ENCODE results near the gene ITPK1.
"Not testable (repeated sequence)": the region's sequence is repeated elsewhere in the genome, so short reads cannot be mapped to it uniquely, and the experiment has no call there.

ITPK1 gene

GRCh38 chr14:93131257-93131820 lies 15.6 kb upstream of the ITPK1 start:
- H3K9ac ChIP-seq (ENCODE audit: low read length in 2 of 2); H3K27me3 ChIP-seq (ENCODE audit: control insufficient read depth in 1 of 2, insufficient read depth in 2 of 2, low read length in 2 of 2); H3K4me1 ChIP-seq (ENCODE audit: control insufficient read depth, insufficient read depth, low read length); H3K36me3 ChIP-seq (ENCODE audit: control insufficient read depth in 2 of 2, insufficient read depth in 2 of 2, low read length in 2 of 2); H3K27ac ChIP-seq (ENCODE audit: low read length); H3K9me3 ChIP-seq (ENCODE audit: control insufficient read depth in 2 of 2, low read length in 2 of 2); H3K4me3 ChIP-seq (ENCODE audit: low read length in 2 of 2): not testable (repeated sequence)

DNA sequence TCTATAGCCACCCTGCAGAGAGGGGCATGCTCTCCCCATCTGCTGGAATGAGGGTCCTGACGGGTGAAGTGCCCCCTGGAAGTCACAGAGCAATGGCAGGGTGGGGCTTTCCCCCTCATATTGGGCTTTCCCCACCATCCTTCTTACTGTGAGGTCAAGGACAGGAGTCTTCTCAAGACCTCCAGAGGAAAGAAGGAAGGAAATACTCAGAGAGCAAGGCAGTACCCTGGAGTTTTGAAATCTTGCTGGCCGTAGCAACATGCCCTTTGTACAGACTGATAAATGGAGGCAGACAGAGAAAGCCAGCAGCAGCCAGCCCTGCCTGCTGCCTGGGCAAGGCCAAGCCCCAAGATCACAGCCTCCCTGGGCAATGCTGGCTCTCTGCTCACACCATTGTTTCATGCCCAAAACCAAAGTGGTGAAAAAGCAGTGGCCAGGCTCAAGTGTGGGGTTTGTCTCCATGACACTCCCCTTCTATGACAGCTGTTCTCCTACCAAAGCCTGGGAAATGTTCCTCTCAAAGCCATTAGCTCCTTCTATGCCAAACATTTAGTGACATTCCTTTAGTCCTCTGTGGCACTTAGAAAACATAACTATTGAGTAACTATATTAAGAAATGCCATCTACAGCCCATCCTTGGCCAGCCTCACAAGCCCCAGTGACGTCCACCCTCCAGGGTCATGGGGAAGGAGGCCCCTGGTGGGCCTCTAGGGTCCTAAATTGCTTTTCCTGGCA lies 13.2 kb upstream of the ITPK1 start:
- no peak overlapping the region for H3K4me3 ChIP-seq (ENCODE audit: low read length in 2 of 2)
- no peaks in the 10 kb centered on the region for H3K36me3 ChIP-seq (ENCODE audit: control insufficient read depth in 2 of 2, insufficient read depth in 2 of 2, low read length in 2 of 2)
- no peaks in the 10 kb centered on the region for H3K27me3 ChIP-seq (ENCODE audit: control insufficient read depth in 1 of 2, insufficient read depth in 2 of 2, low read length in 2 of 2)
- no peak overlapping the region for H3K27ac ChIP-seq (ENCODE audit: low read length)
- no peak overlapping the region for H3K9ac ChIP-seq (ENCODE audit: low read length in 2 of 2)
- no peaks in the 10 kb centered on the region for H3K4me1 ChIP-seq (ENCODE audit: control insufficient read depth, insufficient read depth, low read length)
- no peaks in the 10 kb centered on the region for H3K9me3 ChIP-seq (ENCODE audit: control insufficient read depth in 2 of 2, low read length in 2 of 2)

GRCh38 chr14:93126111-93126510 lies 10.4 kb upstream of the ITPK1 start:
- no peaks in the 10 kb centered on the region for H3K4me1 ChIP-seq (ENCODE audit: control insufficient read depth, insufficient read depth, low read length)
- H3K27ac ChIP-seq (ENCODE audit: low read length), result no peak overlapping the region
- H3K4me3 ChIP-seq (ENCODE audit: low read length in 2 of 2), result no peak overlapping the region
- H3K9ac ChIP-seq (ENCODE audit: low read length in 2 of 2), result no peak overlapping the region
- H3K27me3 ChIP-seq (ENCODE audit: control insufficient read depth in 1 of 2, insufficient read depth in 2 of 2, low read length in 2 of 2), result no peaks in the 10 kb centered on the region
- no peaks in the 10 kb centered on the region for H3K9me3 ChIP-seq (ENCODE audit: control insufficient read depth in 2 of 2, low read length in 2 of 2)
- no peaks in the 10 kb centered on the region for H3K36me3 ChIP-seq (ENCODE audit: control insufficient read depth in 2 of 2, insufficient read depth in 2 of 2, low read length in 2 of 2)

GRCh38 chr14:93122826-93123225 lies 7.1 kb upstream of the ITPK1 start:
- Histone ChIP-seq H3K9ac (ENCODE audit: low read length in 2 of 2) (no peak overlapping the region), H3K36me3 (ENCODE audit: control insufficient read depth in 2 of 2, insufficient read depth in 2 of 2, low read length in 2 of 2) (no peaks in the 10 kb centered on the region), H3K27me3 (ENCODE audit: control insufficient read depth in 1 of 2, insufficient read depth in 2 of 2, low read length in 2 of 2) (no peaks in the 10 kb centered on the region), H3K4me3 (ENCODE audit: low read length in 2 of 2) (no peak overlapping the region), H3K4me1 (ENCODE audit: control insufficient read depth, insufficient read depth, low read length) (no peaks in the 10 kb centered on the region), H3K27ac (ENCODE audit: low read length) (no peak overlapping the region), H3K9me3 (ENCODE audit: control insufficient read depth in 2 of 2, low read length in 2 of 2) (no peaks in the 10 kb centered on the region)

DNA sequence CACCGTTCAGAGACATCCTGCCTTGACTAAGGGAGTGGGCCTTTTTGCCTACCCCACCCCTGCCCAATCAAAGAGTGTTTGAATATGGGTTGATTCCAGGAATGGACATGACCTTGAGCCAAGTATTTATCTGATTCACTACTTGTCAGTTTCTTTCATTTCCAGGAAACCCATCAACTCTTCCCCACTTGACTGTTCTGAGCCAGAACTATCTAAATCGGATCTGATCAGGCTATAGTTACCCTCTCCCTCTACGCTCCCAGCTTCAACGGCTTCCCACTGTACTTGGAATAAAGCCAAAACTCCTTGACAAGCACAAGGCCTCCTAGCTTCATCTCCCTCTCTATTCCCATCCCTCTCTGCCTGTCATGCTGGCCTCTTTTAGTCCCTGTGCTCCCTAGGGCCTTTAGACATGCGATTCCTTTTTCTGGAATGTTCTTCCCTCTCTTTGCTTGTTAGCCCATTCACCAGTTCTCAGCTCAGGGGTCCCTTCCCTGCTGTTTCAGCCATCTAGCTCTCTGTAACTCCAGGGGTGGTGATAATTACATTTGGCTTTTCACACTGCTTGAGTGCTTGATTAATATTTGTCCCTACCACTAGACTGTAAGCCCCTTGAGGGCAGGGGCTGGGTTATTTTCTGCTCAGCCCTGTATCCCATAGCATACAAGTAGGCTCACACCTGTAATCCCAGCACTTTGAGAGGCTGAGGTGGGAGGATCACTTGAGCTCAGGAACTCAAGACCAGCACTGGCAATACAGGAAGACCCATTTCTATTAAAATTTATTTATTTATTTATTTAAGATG lies 5.5 kb upstream of the ITPK1 start:
- peaks cover 5% of the 10 kb centered on the region for H3K4me1 ChIP-seq (ENCODE audit: control insufficient read depth, insufficient read depth, low read length)
- H3K36me3 ChIP-seq (ENCODE audit: control insufficient read depth in 2 of 2, insufficient read depth in 2 of 2, low read length in 2 of 2), result no peaks in the 10 kb centered on the region
- no peak overlapping the region for H3K27ac ChIP-seq (ENCODE audit: low read length)
- H3K27me3 ChIP-seq (ENCODE audit: control insufficient read depth in 1 of 2, insufficient read depth in 2 of 2, low read length in 2 of 2), result no peaks in the 10 kb centered on the region
- H3K9ac ChIP-seq (ENCODE audit: low read length in 2 of 2), result no peak overlapping the region
- H3K4me3 ChIP-seq (ENCODE audit: low read length in 2 of 2), result no peak overlapping the region
- H3K9me3 ChIP-seq (ENCODE audit: control insufficient read depth in 2 of 2, low read length in 2 of 2), result no peaks in the 10 kb centered on the region

GRCh38 chr14:93120517-93120916 lies 4.8 kb upstream of the ITPK1 start:
- Histone ChIP-seq H3K9ac (ENCODE audit: low read length in 2 of 2) (no peak overlapping the region), H3K27me3 (ENCODE audit: control insufficient read depth in 1 of 2, insufficient read depth in 2 of 2, low read length in 2 of 2) (no peaks in the 10 kb centered on the region), H3K27ac (ENCODE audit: low read length) (no peak overlapping the region)

GRCh38 chr14:93116676-93117200 lies 1.0 kb upstream of the ITPK1 start:
- Histone ChIP-seq H3K36me3 (ENCODE audit: control insufficient read depth in 2 of 2, insufficient read depth in 2 of 2, low read length in 2 of 2) (no peaks in the 10 kb centered on the region), H3K27me3 (ENCODE audit: control insufficient read depth in 1 of 2, insufficient read depth in 2 of 2, low read length in 2 of 2) (no peaks in the 10 kb centered on the region), H3K4me1 (ENCODE audit: control insufficient read depth, insufficient read depth, low read length) (peaks cover 29% of the 10 kb centered on the region), H3K4me3 (ENCODE audit: low read length in 2 of 2) (peak overlapping the region; percentile 78 to 88), H3K9me3 (ENCODE audit: control insufficient read depth in 2 of 2, low read length in 2 of 2) (no peaks in the 10 kb centered on the region), H3K27ac (ENCODE audit: low read length) (peak overlapping the region; percentile 90), H3K9ac (ENCODE audit: low read length in 2 of 2) (peak overlapping the region; percentile 87 to 90)

More at GRCh38 chr14:93120517-93120916, 4.8 kb upstream of the ITPK1 start:
- H3K4me1 ChIP-seq (ENCODE audit: control insufficient read depth, insufficient read depth, low read length), result peaks cover 9% of the 10 kb centered on the region
- no peak overlapping the region for H3K4me3 ChIP-seq (ENCODE audit: low read length in 2 of 2)
- H3K36me3 ChIP-seq (ENCODE audit: control insufficient read depth in 2 of 2, insufficient read depth in 2 of 2, low read length in 2 of 2), result no peaks in the 10 kb centered on the region
- H3K9me3 ChIP-seq (ENCODE audit: control insufficient read depth in 2 of 2, low read length in 2 of 2), result no peaks in the 10 kb centered on the region

GRCh38 chr14:93115069-93115820 lies 480 bp downstream of the ITPK1 start:
- Histone ChIP-seq H3K4me1 (ENCODE audit: control insufficient read depth, insufficient read depth, low read length) (peaks cover 29% of the 10 kb centered on the region), H3K9ac (ENCODE audit: low read length in 2 of 2) (peak overlapping the region; percentile 71 to 72), H3K27me3 (ENCODE audit: control insufficient read depth in 1 of 2, insufficient read depth in 2 of 2, low read length in 2 of 2) (no peaks in the 10 kb centered on the region)

GRCh38 chr14:93114713-93115068 lies 1.0 kb downstream of the ITPK1 start:
- H3K9me3 ChIP-seq (ENCODE audit: control insufficient read depth in 2 of 2, low read length in 2 of 2), result no peaks in the 10 kb centered on the region
- H3K4me1 ChIP-seq (ENCODE audit: control insufficient read depth, insufficient read depth, low read length), result peaks cover 29% of the 10 kb centered on the region
- H3K4me3 ChIP-seq (ENCODE audit: low read length in 2 of 2), result peak overlapping the region; percentile 82 to 97
- H3K9ac ChIP-seq (ENCODE audit: low read length in 2 of 2), result peak overlapping the region; percentile 71 to 72
- H3K27ac ChIP-seq (ENCODE audit: low read length), result peak overlapping the region; percentile 41
- H3K27me3 ChIP-seq (ENCODE audit: control insufficient read depth in 1 of 2, insufficient read depth in 2 of 2, low read length in 2 of 2), result no peaks in the 10 kb centered on the region
- H3K36me3 ChIP-seq (ENCODE audit: control insufficient read depth in 2 of 2, insufficient read depth in 2 of 2, low read length in 2 of 2), result no peaks in the 10 kb centered on the region

More at GRCh38 chr14:93115069-93115820, 480 bp downstream of the ITPK1 start:
- peak overlapping the region; percentile 82 to 97 for H3K4me3 ChIP-seq (ENCODE audit: low read length in 2 of 2)
- no peaks in the 10 kb centered on the region for H3K9me3 ChIP-seq (ENCODE audit: control insufficient read depth in 2 of 2, low read length in 2 of 2)
- H3K27ac ChIP-seq (ENCODE audit: low read length), result peak overlapping the region; percentile 41
- H3K36me3 ChIP-seq (ENCODE audit: control insufficient read depth in 2 of 2, insufficient read depth in 2 of 2, low read length in 2 of 2), result no peaks in the 10 kb centered on the region

- H3K27ac ChIP-seq (ENCODE audit: low read length), result peak overlapping the region; percentile 58
- peak overlapping the region; percentile 71 to 72 for H3K9ac ChIP-seq (ENCODE audit: low read length in 2 of 2)
- no peaks in the 10 kb centered on the region for H3K9me3 ChIP-seq (ENCODE audit: control insufficient read depth in 2 of 2, low read length in 2 of 2)
- peaks cover 29% of the 10 kb centered on the region for H3K4me1 ChIP-seq (ENCODE audit: control insufficient read depth, insufficient read depth, low read length)
- peak overlapping the region; percentile 82 to 97 for H3K4me3 ChIP-seq (ENCODE audit: low read length in 2 of 2)
- no peaks in the 10 kb centered on the region for H3K27me3 ChIP-seq (ENCODE audit: control insufficient read depth in 1 of 2, insufficient read depth in 2 of 2, low read length in 2 of 2)
- H3K36me3 ChIP-seq (ENCODE audit: control insufficient read depth in 2 of 2, insufficient read depth in 2 of 2, low read length in 2 of 2), result no peaks in the 10 kb centered on the region
Observed at GRCh38 chr14:93114068-93114710, 1.5 kb downstream of the ITPK1 start.

Measured in stomach smooth muscle (tissue), 2 donors.